ENCODE measurements around the gene UTP15.

UTP15 gene, protein sequence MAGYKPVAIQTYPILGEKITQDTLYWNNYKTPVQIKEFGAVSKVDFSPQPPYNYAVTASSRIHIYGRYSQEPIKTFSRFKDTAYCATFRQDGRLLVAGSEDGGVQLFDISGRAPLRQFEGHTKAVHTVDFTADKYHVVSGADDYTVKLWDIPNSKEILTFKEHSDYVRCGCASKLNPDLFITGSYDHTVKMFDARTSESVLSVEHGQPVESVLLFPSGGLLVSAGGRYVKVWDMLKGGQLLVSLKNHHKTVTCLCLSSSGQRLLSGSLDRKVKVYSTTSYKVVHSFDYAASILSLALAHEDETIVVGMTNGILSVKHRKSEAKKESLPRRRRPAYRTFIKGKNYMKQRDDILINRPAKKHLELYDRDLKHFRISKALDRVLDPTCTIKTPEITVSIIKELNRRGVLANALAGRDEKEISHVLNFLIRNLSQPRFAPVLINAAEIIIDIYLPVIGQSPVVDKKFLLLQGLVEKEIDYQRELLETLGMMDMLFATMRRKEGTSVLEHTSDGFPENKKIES

DNA sequence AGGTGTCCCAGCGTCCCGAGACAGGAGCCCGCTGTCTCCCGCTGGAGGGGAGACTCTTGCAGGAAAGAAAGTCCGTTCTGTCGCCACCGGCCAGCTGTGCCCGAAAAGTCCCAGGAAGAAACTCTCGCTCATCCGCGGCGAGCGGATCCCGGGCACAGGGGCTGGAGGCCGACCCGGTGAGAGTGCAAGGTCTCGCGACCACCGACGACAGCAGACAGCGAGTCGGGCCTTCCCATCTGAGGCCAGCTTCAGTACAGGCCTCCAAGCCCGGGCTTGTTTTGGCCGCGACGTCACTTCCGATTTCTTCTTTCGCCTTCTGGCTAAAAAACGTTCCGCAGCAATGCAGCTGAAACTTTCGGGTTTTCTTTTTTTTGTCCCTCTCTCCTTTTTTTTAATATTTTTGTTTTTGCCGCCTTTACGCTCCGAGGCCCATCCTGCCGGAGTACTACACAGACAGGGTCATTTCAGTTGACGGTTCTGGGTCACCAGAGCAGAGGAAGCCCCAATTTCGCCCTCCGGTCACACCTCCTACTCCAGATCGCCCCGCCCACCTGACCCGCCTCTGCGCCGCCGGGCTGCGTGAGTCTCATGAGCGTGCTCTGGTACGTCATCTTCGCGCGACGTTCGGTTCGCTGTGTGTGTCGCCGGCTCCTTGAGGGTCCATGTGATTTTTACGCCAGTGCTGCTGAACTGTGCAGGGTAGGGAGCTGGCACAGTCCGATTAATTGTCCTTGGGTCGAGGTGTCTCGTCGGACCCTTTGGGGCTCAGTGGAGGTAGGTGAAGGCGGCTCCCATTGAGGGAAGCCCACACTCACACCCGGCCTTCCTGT lies at the start of gene UTP15, which contains the start of gene ANKRA2:
TSS of gene UTP15 (plus strand) at position 605 of the 830 bp plus-strand sequence. CDS start 1,602 bp downstream, outside the sequence.
TSS of gene ANKRA2 (minus strand) at position 501 of the 830 bp plus-strand sequence. CDS start 2,758 bp downstream, outside the sequence.
- DNase-seq = peak; percentile 99

DNA sequence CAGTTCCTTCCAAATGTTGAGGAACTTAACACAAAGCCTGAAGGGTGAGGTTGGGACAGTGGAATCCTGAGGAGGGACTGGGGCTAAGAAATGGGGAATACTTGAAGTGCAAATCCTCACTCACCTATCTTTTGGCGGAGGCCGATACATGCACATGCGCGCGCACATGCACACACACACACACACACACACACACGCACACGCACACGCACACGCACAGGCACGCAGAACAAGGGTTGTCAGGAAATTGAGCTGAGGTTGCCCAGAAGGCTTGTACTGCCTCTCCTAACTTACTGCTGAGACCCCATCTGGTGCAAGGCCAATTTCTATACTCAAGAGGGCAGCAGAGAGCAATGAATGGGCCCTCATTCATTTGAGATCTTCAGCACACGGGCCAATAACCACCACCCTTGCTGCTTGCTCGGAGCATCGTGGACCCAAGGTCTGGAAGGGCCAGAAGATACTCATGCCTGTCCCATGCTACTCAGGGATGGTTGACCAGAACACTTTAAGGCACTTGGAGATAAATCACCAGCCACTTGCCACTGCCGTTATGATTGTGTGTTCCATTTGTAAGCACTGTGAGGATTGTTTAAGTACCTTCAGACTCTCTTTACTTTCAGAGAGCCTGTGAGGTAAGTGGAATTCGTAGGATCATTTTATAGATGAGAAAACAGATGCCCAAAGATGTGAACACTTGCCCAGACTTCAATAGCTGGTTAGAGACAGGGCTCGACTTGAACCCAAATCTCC lies 45.8 kb upstream of the UTP15 start:
- peak; percentile 58 for DNase-seq

DNA sequence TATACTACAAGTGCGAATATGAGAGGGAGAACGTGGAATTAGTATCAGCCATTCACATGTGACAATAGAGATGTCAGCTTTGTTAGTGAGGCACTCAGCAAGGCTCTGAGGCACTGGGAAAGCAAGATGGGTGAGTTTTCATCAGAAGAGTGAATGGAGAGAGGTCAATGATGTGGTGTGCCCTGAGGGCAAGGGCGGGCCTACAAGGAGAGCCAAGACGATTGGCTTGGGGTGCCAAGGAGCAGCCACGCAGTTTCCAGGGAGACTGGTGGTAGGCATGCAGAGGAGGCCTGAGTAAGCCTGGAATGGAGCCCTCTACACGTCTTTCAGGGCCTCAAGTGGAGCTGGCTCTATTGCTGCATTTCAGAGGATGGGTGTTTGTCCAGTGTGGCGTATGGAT lies 42.6 kb upstream of the UTP15 start:
- DNase-seq = no peak

DNA sequence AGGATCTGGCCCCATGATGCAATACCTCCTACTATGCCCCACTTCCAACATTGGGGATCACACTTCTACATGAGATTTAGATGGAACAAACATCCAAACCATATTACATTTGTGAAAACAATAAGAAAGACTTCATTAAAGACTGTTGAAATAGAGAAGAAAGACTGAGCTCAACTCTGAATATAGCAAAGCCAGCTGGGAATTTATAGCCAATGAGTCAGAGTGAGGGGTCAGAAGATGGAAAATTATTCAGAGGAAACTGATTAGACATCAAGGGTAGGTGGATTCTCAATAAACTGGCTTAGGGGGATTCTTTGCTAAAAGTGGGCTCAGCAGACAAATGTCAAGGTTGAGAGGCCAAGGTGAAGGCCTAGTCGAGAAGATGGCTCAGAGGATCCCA lies 41.7 kb upstream of the UTP15 start:
- no peak for DNase-seq

DNA sequence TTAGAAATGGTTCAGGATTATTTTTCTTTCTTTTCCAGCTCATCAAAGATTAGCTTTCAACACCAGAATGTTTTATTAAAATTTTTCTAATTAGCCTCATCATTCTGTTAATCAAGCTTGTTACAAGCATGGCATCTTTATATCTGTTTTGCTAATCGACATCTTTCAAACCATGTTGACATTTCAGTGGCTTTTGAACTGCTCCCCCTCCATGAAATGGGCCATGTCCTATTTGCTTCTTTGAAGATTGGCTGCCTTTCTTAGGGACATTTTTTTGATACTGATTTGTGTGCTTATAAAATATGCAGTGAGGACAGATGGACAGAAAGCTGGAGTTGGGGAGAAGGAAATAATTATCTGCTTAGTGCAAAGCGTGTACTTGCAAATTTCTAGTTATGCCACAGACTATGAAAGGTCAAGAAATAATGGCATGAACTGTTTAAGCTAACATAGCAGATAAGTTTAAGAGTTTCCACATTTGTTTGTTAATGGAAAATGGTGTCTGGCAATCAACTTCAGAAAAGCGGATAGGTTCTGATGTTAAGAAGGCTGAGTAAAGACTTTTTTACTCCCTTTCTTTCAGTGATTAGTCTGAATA lies 39.8 kb upstream of the UTP15 start:
- DNase-seq = no peak

DNA sequence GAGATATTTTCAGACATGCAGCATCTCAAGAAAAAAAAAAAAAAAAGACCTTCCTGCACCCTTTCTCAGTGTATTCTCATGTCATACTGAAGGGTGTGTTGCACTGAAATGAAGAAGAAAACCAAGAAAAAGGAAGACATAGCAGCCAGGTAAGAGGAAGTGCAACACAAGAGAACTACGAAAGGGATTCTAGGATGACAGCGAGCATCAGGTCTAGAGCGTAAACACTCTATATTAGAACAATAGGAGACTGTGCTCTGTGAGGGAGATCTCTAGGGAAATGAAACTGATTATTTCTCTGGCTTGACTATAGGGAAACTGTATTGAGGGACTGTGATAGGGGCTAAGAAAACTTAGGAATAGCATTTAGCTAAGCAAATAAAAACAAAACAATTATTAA lies 37.3 kb upstream of the UTP15 start:
- no peak for DNase-seq

DNA sequence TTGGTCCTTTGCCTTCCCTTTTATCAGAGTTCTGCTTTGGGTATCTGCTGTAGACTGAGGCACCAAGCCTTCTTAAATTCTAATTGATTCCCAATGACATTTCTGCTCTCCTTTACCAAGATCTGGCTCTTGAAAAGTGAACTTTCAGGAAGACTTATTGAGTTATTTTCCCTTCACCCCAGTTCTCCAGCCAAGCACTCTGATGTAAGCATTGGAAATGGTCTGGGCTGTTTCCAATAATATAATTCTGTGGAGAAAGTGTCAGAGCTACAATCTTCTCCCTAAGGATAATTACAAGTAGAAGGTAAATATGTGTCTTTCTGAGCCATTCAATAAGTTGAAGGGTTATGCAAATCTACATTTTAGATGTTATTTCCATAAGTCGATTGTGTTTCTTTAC lies 36.5 kb upstream of the UTP15 start:
- no peak for DNase-seq

DNA sequence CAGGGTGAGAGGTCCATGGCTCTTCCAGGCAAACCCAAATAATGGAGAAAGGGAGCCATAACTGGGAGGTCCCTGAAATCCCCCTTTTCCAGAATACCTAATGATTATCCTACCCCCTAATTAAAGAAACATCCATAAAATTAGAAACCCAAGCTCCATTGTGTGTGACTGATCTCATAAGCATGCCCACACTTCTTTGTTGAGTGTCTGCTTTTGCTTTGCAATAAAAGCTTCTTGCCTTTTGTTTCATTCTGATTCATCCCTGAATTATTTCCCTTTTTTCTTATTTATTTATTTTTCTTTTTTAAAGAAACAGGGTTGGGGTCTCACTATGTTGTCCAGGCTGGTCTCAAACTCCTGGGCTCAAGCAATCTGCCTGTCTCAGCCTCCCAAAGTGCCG lies 34.2 kb upstream of the UTP15 start:
- no peak for DNase-seq

DNA sequence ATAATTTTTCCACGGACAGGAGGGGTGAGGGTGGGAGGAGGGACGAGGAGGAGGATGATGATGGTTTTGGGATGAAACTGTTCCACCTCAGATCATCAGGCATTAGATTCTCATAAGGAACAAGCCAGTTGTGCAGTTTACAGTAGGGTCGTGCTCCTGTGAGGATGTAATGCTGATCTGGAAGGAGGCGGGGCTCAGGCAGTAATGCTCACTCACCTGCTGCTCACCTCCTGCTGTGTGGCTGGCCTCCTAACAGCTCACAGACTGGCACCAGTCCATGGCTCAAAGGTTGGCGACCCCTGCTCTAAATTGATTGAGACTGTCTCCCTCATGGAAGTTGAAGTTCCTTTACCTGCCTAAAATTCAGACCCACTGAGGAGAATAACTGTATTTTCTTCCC lies 33.3 kb upstream of the UTP15 start:
- no peak for DNase-seq

DNA sequence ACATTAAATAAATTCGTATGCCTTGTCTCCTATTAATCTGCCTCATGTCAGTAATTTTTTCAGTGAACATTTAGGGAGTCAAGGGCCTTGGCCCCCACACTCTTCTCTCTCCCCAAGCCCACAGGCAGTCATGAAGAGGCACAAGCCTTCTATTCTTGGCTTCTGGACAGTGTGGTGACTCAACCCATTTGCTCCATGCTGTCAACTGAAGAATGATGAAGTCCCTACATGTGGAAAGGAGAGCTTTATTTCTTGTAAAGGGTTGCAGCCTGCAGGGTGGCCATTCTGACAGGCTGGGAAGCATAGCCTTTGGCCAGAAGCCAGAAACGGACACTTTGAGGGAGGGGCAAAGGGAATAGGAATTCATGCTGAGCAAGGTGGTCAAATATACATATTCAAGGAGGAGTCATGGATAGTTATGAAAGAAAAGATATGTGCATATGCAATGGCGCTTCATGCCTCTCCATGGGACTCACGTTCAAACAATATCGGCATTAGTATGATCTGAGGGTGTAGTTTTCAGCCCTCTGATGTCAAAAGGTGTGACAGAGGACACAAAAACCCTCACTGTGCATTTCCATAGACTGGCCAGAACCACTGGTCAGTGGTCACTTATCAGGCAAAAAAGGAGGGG lies 31.4 kb upstream of the UTP15 start:
- no peak for DNase-seq

DNA sequence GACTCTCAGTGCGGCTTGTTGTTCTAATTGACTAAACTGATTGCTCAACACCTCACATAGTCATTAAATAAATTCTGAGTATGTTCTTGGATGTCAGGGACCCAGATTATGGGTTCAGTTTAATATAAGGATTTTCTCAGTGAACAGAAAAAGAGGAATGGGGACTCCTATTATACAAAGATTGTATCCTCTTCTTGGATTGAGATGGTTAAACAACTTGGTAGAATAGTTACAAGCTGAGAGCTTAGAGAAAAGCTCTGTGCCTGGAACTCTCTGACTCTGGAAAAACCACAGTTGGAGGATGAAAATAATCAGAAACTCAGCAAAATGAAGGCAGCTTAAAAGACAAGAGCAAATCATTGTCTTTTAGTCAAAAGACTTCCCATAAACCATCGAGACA lies 30.6 kb upstream of the UTP15 start:
- no peak for DNase-seq

DNA sequence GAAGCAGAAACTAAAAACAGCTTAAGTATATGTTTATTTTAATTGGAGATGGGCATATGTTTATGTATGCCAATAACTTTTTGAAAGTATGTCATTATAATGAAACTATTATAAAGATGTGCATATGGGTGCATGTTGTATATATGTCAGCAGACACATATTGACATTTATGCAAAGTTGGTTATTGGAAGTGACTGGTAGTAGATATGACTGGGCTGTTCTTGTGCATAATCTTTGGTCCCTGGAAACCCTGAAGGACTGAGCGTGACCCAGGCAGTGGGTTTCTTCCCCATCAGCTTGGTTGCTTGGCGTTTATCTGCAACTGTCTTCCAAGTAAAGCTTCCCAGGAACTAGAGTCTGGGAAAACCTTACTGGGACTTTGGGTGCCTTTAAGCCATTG lies 25.8 kb upstream of the UTP15 start:
- DNase-seq = no peak

DNA sequence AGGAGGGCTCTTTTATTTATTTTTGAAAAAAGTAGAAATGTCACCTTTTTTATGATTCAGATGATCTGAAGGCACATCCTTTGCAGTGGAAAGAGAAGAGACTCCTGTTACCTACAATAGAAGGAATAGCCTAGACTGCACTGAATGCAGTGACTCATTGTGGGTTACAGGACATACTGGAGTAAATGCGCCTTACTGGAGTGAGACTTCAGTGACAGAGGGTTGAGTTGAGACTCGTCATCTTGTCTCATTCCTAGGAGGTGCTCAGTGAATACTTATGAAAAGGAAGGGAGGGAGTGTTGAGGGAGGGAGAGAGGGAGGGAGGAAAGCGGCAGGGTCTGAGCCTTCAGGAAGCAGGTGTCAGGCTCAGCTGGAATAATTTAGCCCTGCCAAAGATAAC lies 25.4 kb upstream of the UTP15 start:
- DNase-seq = no peak

DNA sequence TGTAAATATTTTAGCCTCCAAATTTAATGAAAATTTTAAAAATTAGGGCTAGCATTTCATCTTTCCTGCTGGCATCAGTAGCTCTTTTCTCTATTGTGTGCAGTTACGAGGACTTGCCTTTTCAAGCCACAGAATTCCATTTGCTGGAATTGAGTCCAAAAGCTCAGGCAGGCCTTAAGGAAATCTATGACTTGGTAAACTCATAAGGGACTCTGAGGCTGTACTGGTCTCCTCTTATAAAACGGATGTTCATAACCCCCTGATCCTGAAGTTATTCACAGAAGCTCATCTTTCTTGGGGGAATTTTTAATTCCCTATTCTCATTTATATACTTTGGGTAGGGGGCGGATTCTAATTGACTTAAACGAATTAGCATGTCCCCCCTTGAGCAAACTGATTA lies 23.5 kb upstream of the UTP15 start:
- DNase-seq = no peak

DNA sequence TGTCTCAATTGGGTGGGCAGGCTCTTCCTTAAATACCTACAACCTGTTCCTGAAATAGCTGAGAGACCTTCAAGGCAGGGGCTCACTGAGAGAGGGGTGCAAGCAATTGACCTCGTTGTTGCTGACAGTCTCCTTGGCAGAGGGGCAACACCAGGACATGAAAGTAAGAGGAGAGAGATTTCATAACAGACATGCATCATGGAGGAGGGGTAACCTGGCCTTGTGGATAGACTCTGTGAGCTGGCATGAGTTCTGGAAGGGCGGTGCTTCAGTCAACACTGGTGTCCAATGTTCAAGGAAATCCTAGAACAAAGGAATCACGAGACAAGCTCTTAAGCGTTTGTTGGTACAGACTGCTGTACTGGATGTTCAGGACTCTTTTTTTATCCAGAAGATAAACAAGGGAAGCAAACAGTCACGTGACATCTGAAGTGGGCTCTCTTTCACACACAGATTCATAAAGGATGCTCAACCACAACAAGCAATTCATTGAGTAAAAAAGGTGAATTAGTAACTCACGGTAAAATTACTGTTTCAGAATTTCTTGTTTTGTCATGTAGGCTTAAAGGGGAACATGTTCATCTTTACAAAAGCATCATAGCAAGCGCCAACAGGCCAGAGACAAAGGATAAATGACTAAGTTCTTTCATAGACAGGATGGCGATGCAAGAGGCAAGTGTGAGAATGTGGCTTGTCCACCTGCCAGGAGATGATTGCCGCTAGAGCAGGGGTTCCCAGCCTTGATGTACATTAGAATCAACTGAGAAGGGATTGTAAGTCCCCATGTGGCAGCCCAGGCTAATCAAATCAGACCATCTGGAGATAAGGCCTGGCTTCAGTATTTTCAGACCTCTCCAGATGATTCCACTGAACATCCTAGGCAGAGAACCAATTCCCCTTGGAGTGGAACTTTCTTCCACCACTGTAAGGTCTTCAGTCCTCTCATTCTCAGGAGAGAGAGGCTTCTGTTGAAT lies 20.8 kb upstream of the UTP15 start:
- DNase-seq = no peak

DNA sequence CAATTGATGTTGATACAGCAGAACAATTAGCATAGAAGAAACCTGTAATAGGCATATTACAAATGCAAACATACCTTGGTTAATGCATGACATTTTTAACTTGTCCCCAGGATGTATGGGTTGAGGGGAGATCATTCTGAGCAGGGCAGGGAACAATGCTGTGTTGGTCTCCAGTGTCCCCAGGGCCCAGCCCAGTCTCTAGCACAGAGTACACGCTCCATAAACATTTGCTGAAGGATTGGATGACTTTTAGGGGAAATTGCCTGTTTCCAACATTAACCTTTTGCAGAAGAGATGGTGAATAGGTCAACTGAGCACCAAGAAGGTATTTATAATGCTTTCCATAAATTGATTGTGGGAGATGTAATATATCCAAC lies 20.2 kb upstream of the UTP15 start:
- no peak for DNase-seq

DNA sequence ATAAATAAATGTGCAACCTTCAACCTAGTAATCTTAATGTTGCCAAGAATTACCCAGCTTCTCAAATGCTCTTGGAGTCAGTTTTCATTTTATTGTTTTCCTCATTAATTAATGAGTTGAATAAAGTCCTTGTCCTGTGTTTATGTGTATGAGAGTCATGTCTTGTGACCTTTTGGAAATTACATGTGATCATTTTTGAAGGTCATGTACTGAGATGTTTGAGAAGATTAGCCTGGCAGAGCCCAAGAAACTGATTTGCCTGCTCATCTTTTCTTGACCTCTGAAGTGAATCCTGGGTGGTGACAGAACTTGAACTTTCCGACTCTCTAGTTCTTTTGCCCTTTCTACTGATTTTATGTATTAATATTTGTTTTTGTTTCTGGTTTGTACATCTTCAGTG lies 15.5 kb upstream of the UTP15 start:
- DNase-seq = no peak

DNA sequence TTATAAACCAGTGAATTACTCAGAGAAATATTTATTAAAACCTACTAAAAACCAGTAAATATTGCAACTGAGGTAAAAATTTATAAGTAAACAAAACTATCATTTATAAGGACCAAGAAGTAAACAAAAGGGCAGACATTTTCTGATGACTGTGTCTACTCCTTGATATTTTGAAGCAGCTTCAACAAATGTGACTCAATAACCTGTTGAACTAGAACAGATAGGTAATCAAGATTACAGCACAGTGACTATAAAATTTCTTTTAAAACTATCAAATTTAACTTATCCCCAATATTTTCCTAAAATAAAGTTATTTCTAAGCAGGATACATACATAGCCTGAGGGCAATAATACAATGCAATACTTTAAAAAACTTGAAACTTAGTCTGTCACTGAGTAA lies 12.9 kb upstream of the UTP15 start:
- no peak for DNase-seq

DNA sequence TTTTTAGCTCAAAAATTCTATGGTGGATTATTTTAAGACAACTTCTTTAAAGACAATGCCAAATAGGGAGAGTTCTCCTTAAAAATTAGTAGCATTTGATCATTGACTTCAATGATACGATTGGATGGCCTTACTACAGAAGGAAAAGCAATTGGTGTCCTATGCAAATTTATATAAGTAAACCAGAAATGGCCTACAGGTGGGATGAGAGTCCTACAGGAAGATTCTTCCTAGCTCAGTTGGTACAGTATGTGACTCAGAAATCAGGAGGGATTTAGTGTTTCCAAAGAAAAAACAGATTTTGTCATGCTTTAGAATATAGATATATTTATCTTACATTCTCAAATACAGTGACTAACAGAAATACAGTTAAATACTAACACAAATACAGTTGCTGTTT lies 6.6 kb upstream of the UTP15 start:
- DNase-seq = no peak

DNA sequence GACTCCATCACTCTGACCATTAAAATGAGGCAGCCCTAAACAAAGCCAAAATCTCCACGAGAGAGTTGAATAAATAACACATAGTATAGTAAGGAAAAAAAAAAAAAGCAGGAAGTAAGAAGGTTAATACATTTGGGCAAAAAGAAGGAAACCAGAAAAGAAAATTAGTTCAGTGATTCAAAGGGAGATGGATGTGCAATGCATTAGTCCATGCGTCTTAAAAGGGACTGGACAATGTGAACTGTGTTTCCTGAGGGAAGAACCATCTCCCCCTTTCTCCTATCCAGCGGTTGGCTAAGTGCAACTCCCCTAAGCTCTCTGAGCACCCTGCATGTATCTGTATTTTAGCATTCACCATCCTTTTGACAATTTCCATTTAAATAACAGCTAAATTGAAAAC lies 1.5 kb upstream of the UTP15 start:
- DNase-seq = no peak

DNA sequence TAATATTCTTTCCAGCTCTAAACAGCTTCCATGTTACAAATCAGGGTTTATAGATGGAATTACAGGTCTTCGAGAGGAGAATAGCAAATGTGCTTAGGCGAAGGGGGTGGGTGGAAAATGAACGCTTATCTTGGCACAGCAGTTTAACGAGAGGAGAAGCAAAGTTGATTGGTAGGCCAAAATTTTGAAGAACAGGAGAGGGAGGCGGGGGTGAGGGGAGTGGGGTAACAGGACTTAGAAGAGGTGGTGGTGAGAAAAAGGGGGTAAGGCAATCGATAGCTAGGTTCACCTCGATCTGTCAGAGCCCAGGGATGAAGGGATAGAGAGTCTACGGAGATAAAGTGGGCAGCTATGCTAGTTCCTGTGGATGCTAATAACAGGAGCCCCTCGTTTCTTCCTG lies 868 bp upstream of the UTP15 start:
- DNase-seq = peak; percentile 17

Data from activated naive CD4-positive, alpha-beta T cell treated with anti-CD3 and anti-CD28 coated beads, Interleukin-2, amount 50 U/mL, for 16 hours (primary cell).